Psoas muscle (tissue), 8 donors: ENCODE data around the gene GEMIN7. TPM values are rescaled to one million over a fixed set of nuclear protein-coding genes. Genes with fewer than 3 reads are reported as not detected.

Source experiments
- ATAC-seq, 4 donors: fragments of 200-7000 bp; cut with Tn5 transposase; one replicate each; pipeline ENCODE4 v1.9.1; 2020; ENCODE audit warnings: moderate library complexity in 3 of 4, mild to moderate bottlenecking in 2 of 4
- DNase-seq, 2 donors: peaks; one replicate each; pipeline ENCODE4 v3.0.0-alpha.2; 2020
- H3K27ac ChIP-seq: fragments of 200-600 bp; one replicate; pipeline ENCODE4 v1.8.0; 2022
- H3K27me3 ChIP-seq, 3 donors: fragments of 200-600 bp in 1 of 3; one replicate each; pipeline versions ENCODE4 v1.6.1 to v1.8.0; 2013 to 2022; ENCODE audit warnings: low read length in 2 of 3, mild to moderate bottlenecking in 2 of 3, moderate library complexity in 1 of 3; ENCODE audit not compliant: insufficient read depth in 3 of 3
- H3K36me3 ChIP-seq, 2 donors: fragments of 200-600 bp in 1 of 2; one replicate each; pipeline versions ENCODE4 v1.6.1 to v1.8.0; 2013 to 2022; ENCODE audit warnings: low read depth in 1 of 2, mild to moderate bottlenecking in 1 of 2, moderate library complexity in 1 of 2; ENCODE audit not compliant: insufficient read depth in 1 of 2
- H3K4me1 ChIP-seq: fragments of 200-600 bp; one replicate; pipeline ENCODE4 v1.8.0; 2022
- H3K4me3 ChIP-seq: fragments of 200-600 bp; one replicate; pipeline ENCODE4 v1.8.0; 2022; ENCODE audit warnings: mild to moderate bottlenecking
- H3K9me3 ChIP-seq: fragments of 200-600 bp; one replicate; pipeline ENCODE4 v1.8.0; 2022
- CTCF ChIP-seq: fragments of 200-600 bp; IDR thresholded peaks from one replicate; pipeline ENCODE4 v1.8.0; 2022; ENCODE audit warnings: antibody characterized with exemption
- WGBS, 3 donors: extraction: QIAGEN DNeasy Blood & Tissue Kit; methylation state at CpG; one replicate each; pipeline versions ENCODE4 v1.1.6 to v1.1.7; 2013; 5-methylcytosine and 5-hydroxymethylcytosine counted together
- intact Hi-C, 2 donors: fragments of 100-400 bp; cut with DNase I; formaldehyde crosslinking; loops; one replicate each; pipeline versions ENCODE4 v1.11.0 to v1.14.2; 2022
- polyA plus RNA-seq, 3 donors: library from polyadenylated mRNA; stranded (reverse); fragments of 200-250 nt; gene quantifications; one replicate each; pipeline ENCODE4 v1.2.3, GENCODE V29; 2013
- total RNA-seq, 4 donors: library from RNA; stranded (reverse); fragmentation: NEBNext Ultra II Directional in 2 of 4; extraction: Animal tissue kit (Norgen Biotek cat#: 25700) in 2 of 4; gene quantifications; one replicate each; pipeline versions ENCODE4 v1.2.1 to v1.2.4, GENCODE V29; 2021 to 2023
- donor health status: healthy with polysubstance abuse.
- donor health status: DM: no; HTN: no; CAD: no; lungs with moderate emphysema.
- donor health status: Bipolar disorder and iron deficiency.
- donor health status: healthy.
- donor health status: DM: yes; HTN: yes; CAD: no.
- donor health status: DM: no; HTN: no; CAD: no.
- donor health status: DM: no; HTN: no; CAD: no.
- donor health status: DM: yes; HTN: yes; CAD: no.

Gene GEMIN7
- total and polyA plus RNA-seq, 7 donors: 19.6 to 51.1 (median 27.3) TPM

- H3K36me3 ChIP-seq: no peaks in the 10 kb centered on the region
- no peak overlapping the region for H3K4me3 ChIP-seq
- H3K27me3 ChIP-seq: no peaks in the 10 kb centered on the region
- H3K27ac ChIP-seq: no peak overlapping the region
- intact Hi-C loops: no loop called here
- no peak for ATAC-seq
- no peaks in the 10 kb centered on the region for H3K9me3 ChIP-seq
- TF ChIP-seq CTCF: no peak
- peaks cover 29% of the 10 kb centered on the region for H3K4me1 ChIP-seq
- WGBS, 3 donors: 89 to 91% (median 90%) methylated on average over 11 of the region's 11 CpGs
- no peak for DNase-seq
These were observed 33.2 kb downstream of the GEMIN7 start for GRCh38 chr19:45112111-45112827.

- intact Hi-C loops: no loop called here
- H3K9me3 ChIP-seq: no peaks in the 10 kb centered on the region
- H3K4me3 ChIP-seq: no peak overlapping the region
- DNase-seq (no peak), ATAC-seq (no peak)
- WGBS, 3 donors: 76 to 85% (median 80%) methylated on average over 9 of the region's 9 CpGs
- no peak for TF ChIP-seq CTCF
- H3K27me3 ChIP-seq: no peaks in the 10 kb centered on the region
- peaks cover 41% of the 10 kb centered on the region for H3K4me1 ChIP-seq
- no peaks in the 10 kb centered on the region for H3K36me3 ChIP-seq
- no peak overlapping the region for H3K27ac ChIP-seq
These were observed 34.6 kb downstream of the GEMIN7 start for GRCh38 chr19:45113628-45114027.

- intact Hi-C loops: no loop called here
These were observed 35.1 kb downstream of the GEMIN7 start for GRCh38 chr19:45114116-45114515.

GRCh38 chr19:45115809-45116615 is 37.0 kb downstream of the GEMIN7 start:
- no peak for TF ChIP-seq CTCF
- ATAC-seq: peak; percentile 90 to 93 (median 92)

More at GRCh38 chr19:45114116-45114515, 35.1 kb downstream of the GEMIN7 start:
- TF ChIP-seq CTCF: no peak
- DNase-seq (no peak), ATAC-seq (no peak)
- H3K27me3 ChIP-seq: no peaks in the 10 kb centered on the region
- no peaks in the 10 kb centered on the region for H3K9me3 ChIP-seq
- H3K4me1 ChIP-seq: peaks cover 46% of the 10 kb centered on the region
- no peak overlapping the region for H3K27ac ChIP-seq
- WGBS, 3 donors: 75 to 83% (median 79%) methylated on average over 4 of the region's 4 CpGs
- no peaks in the 10 kb centered on the region for H3K36me3 ChIP-seq
- H3K4me3 ChIP-seq: no peak overlapping the region

More at GRCh38 chr19:45115809-45116615, 37.0 kb downstream of the GEMIN7 start:
- Histone ChIP-seq H3K27ac (peak overlapping the region; percentile 89), H3K4me3 (no peak overlapping the region), H3K4me1 (peaks cover 44% of the 10 kb centered on the region), H3K36me3 (no peaks in the 10 kb centered on the region), H3K27me3 (no peaks in the 10 kb centered on the region), H3K9me3 (no peaks in the 10 kb centered on the region)
- intact Hi-C loops: no loop called here
- peak; percentile 47 to 73 for DNase-seq
- 53 to 60% (median 58%) methylated on average over 21 of the region's 21 CpGs for WGBS, 3 donors
